GM18861 (cell line): Measurements from ENCODE around the gene PRDM5.

ENCODE experiments used
- ATAC-seq: cut with Tn5 transposase; IDR thresholded peaks from one replicate; pipeline ENCODE4 v1.9.1; 2021; ENCODE audit not compliant: unreplicated experiment

Gene PRDM5

DNA sequence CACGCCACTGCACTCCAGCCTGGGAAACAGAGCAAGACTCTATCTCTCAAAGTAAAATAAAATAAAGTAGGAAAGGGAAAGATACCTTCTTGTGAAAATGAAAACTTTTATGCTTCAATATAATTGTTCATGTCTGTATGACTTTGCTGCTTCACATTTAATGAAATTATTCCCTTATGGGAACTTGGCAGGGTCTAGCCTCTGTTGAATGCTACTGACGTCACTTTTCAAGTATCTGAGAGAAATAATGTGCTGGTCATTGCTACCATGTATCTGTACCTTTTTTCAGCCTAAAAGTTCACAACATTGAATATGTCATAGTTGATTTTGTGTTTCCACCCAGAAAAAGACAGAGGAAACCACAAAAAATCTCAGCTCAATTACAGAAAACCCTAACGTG, 65.2 kb downstream of the PRDM5 start:
- no peak for ATAC-seq

DNA sequence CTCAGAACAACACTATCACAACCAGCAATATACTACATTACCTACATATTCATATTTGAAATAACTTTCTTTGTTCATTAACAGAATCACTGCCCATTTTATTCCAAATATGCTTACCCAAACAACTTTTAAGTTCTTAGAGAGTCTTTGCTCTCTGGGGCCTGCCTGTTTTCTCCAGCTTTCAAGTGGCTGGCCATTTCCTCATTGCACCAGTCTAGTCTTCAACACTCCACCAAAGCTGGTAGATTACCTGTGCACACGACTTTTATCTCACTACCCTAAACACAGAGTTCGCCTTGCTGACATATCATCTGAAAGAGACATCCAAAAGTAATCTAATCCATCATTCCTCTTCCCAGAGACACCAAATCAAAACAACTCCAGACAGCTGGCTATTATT, 66.2 kb downstream of the PRDM5 start:
- no peak for ATAC-seq

DNA sequence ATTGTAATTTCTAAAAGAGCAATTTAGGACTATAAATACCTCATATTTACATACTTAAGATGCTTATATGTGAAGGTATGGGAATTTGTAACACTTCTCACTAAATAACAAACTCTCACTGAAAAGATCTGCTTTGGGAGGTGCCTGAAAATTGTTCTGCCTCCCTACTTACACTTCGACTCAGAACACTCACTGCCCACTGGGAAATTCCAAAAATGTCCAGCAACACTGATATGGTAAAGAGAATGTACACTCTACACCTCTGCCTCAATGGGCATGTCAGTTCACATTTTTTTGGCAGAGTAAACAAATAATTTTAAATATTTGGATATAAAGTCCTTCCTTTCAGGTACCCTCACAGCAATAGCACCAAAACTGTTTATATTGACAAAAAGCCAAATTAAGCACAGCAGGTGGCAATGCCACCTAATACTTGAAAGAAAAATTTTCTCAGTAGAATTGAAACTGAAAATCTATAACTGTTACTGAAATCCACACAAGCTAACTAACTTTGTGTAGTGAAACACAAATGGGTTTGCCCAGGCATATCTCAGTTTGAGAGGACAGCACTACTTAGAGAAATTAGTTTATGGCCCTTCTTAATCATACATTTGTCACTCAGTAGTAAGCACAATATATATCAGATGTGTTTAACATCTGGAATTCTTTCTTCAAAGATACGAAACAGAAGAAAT, 67.1 kb downstream of the PRDM5 start:
- peak; percentile 96 for ATAC-seq

DNA sequence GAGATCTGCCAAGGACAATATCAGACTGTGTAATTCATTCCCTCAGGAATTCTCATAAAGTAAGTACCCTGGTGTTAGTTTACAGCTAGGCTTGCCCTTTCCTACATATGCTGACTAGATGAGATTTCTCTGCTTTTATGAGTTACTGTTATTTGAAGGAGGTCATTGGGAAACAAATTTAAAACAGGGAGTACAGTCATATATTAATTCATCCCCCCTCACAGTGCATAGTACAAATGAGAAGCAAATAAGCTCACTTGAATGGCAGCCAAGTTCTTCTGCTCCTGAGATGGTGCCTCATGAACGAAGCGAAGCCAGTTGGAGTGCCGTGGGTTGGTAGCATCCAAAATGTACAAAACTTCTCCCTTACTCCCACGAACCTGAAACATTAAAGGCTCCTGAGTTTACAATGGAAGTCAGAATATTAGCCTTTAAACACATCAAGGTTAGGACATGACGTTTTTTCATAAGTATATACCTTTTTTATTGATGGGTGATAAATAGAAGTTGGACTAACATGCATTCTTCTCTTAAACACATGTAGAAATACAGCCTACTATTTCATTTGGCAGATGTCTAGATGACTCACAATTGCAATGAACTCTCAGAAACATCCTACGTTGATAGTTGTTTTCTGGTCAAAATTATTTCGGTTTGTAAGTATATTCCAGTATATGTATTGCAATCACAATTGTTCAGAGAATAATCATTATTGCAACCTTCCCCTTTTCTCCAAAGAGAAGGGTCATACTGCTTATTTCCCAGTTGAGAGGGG, 69.2 kb downstream of the PRDM5 start:
- no peak for ATAC-seq

DNA sequence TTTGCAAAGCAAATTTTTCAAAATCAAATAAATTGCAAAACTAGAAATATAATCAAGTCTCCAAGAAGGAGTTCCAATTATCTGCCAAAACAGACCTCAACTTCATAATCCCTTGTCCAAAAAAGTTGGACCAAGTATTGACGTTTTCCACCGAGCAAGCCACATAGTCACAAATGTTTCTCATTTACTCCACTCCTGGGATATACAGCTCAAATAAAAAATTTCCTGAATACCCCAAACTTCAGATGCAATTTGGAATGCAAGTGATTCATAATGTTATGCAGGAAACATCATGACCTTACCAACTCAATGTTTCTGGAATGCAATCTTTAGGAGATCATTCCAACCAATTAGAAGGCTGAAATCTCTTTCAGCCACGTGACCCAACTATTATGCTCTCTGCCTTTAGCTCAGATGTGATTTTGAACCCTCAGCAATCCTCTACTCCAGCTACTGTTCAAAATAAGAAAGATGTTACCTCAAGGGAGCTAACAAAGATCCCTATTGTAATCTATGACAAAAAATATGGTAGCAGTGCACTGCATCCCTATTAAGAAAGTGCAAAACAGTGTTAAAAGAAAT, 72.4 kb downstream of the PRDM5 start:
- ATAC-seq, result no peak

DNA sequence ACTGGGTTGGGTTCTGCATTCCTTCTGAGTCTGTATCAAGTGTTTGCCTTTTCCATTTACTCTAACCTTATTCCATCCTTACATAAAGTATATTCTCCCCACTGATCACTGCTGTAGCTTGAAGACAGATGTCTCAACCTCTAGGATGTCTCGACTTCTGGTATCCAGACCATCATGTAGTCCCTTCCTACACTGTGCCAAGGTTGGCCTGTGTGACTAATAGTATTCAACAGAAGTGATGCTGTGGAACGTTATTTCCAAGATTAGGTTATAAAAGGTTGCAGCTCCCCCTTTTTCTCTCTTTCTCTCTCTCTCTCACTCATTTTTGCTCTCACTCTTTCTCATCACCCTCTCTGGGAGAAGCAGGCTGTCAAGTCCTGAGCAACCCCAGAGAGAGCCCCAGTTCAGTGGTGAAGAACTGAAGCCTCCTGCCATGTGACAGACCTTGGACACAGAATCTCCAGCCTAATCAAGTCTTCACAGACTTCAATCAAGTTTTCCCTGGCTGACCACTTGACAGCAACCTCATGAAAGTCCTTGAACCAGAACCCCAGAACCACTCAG, 75.4 kb downstream of the PRDM5 start:
- ATAC-seq, result no peak

DNA sequence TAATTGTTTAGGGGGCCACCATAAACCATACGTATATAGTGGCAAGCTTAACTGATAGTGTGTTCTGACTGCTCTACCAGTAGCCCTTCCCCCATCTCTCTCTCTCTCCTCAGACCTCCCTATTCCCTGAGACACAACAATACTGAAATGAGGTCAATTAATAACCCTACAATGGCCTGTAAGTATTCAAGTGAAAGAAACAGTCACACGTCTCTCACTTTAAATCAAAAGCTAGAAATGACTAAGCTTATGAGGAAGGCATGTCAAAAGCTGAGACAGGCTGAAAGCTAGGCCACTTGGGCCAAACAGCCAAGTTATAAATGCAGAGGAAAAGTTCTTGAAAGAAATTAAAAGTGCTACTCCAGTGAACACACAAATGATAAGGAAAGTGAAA, 78.0 kb downstream of the PRDM5 start:
- ATAC-seq, result peak; percentile 94

DNA sequence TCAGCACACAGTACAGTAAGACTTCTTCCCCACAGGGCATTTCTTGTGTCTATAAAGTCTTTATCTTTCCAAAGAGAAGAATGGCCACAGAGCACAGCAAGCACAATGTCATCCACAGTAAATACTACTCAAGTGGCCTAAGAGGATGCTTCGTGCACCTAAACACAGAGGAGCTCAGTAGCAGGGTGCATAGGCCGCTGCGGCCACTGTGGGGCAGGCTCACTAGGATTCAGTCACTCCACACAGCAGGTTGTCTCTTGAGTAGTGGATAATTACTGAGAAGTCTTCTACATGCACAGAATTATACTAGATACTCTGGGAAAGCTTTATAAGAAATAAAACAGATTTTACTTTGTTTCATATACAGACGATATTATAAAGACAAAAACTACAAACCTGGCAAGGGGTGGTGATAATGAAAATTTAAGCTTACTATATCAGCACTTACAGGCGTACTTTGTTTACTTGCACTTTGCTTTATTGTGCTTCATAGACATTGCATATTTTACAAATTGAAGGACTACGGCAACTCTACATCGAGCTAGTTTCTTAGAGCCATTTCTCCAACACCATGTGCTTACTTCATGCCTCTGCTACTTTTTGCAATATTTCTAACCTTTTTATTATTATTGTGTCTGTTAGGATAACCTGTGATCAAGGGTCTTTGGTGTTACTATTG, 78.5 kb downstream of the PRDM5 start:
- no peak for ATAC-seq

DNA sequence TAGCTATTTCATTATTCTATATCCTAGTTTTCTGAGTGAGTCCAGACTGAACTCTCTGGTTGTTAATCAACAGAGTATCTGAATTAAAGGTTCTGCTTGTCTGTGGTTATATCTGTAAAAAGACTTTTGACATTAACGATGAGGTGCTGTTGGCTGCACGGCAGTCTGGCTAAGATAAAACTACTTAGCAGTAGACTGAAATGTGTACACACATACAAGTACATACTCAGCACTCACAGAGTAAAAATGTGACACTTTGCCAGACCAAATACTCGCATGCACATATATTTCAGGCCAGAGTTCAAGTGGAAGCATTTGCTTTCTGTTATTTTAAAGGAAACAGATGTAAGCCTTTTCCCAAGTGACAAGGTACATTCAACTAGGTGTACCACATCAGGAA, 80.5 kb downstream of the PRDM5 start:
- ATAC-seq, result no peak

DNA sequence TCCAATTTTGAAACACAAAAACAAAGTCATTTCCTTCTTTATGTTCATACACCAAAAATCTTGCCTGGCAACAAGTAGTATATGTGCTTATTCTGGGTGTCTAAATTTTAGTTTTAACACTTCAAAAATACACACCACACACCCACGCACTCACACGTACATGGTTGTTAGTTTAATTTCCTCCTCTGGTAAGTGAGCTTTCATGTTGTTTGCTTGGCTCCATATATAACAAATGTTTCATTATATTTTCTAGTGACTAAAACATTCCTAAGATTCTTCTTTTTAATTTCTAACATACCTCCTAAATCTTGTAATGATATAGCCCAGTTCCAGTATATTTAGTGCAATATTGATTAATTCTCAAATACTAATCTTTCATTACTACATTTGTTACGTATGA, 80.9 kb downstream of the PRDM5 start:
- no peak for ATAC-seq

DNA sequence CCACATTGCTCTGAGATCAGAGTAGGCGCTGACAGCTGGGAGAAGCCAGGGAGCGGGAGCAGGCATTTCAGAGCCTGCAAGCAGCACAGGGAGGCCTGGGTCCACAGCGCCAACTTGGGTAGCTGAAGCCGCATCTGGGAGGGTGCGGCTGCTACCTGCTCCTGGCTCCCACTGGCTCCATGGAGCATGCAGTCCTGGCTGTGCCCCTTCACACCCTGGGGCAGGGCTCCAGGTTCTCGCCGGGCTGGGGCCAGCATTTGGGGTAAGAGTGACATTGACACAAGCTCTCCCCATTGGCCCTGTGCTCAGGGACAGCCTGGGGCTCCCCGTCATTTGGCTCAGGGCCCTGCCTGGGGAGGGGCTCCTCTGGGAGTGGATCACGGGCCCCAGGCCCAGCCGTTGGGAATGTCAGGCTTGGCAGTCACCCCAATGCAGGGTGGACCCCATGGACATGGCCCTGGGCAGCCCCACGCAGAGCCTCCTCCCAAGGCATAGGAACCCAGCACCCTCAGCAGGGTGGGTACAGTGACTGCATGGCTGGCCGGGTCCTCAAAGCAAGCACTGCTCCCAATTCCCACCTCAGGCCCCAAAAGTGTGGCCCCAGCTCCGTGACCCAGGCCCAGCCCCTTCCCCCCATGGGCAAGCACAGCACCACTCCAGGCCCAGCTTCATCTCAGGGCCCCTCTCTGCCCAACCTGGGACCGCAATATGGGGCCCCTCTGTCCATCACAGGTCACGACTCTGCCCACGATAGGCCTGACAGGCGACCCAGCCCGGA, 82.4 kb downstream of the PRDM5 start:
- no peak for ATAC-seq

DNA sequence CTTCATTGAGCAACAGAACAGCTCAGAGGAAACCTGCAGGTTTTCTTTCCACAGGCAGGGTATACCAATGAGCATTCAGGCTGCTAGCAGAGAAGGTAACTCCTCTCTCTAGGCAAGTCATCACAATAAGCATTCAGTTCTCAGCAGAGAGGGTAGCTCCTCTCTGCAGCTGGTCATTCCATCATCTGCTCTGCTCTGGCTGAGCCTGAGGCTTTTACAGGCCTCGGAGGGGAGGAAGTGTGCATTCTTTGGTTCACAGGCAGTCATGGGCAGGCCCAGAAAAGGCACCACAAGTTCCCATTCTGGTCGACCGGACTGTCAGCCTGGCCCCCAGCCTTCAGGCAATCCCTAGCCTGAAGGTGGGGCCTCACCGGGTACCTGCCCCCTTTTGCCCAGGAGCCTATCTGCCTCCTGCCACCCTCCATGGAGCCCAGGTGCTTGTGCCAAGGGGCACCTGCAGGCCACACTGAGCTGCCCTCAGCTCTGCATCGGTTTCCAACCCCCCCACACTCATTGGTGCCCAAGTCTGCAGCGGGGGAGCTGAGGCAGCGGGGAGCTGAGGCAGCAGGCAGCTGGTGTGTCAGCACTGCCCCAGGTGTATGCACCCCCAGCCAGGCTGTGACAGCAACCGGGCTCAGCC, 83.1 kb downstream of the PRDM5 start:
- no peak for ATAC-seq

DNA sequence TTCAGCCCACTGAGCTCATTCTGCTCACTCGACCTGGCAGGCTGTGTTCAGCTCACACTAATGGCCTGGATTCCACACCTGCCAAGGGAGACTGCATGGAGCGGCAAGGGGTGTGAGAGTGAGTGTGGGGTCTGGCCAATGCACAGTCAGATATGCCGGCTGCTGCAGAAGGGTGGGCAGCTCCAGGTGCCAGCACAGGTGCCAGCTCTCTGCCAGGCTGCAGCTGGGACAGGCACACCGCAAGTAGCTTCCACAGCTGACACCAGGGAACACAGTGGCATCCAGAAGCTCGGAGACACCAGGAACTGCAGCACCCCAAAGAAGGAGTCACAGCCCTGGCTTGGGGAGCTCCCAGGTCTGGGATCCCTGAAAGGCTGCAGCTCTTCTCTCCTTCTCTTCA, 83.7 kb downstream of the PRDM5 start:
- ATAC-seq, result no peak

DNA sequence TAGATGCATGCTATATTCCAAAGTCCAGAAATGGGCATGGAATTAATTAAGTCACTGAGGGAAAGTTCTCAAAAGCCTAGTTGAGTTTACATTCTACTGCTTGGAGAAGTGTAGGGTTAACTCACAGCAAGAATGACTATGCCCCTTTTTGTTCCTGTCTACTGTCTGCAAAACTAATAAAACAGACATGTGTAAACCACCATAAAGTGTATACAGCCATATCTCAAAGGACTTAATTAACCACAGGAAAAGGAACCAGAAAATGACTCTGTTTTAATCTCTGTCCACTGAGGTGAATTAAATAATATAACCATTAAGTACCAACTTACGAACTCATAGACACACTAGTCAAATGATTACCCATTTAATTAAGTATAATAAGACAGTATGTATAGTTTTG, 84.9 kb downstream of the PRDM5 start:
- ATAC-seq, result no peak

DNA sequence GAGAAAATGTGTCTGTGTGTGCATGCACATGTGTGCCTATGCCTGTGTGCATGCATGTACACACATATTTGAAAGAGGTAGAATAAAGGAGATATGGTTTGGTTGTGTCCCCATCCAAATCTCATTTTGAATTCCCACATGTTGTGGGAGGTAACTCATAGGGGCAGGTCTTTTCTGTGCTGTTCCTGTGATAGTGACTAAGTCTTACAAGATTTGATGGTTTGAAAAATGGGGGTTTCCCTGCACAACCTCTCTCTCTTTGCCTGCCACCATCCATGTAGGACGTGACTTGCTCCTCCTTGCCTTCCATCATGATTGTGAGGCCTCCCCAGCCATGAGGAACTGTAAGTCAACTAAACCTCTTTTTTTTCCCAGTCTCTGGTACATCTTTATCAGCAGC, 87.2 kb downstream of the PRDM5 start:
- no peak for ATAC-seq

DNA sequence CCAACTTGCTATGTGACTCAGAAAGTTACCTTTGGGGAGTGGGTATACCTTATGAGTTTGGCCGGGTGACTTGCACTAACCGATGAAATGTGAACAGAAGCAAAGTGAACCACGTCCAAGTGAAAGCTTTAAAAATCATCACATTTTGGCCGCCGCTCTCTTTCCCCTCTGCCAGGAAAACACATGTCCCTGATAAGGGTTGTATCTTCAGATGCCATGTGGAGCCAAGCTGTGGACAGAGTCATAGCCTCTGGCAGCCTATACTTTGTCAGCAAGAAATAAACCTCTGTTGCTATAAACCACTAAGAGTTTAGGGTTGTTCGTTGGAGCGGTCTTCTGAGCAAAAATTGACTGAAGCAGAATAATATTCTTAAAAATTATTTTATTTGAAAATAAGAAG, 92.3 kb downstream of the PRDM5 start:
- no peak for ATAC-seq

DNA sequence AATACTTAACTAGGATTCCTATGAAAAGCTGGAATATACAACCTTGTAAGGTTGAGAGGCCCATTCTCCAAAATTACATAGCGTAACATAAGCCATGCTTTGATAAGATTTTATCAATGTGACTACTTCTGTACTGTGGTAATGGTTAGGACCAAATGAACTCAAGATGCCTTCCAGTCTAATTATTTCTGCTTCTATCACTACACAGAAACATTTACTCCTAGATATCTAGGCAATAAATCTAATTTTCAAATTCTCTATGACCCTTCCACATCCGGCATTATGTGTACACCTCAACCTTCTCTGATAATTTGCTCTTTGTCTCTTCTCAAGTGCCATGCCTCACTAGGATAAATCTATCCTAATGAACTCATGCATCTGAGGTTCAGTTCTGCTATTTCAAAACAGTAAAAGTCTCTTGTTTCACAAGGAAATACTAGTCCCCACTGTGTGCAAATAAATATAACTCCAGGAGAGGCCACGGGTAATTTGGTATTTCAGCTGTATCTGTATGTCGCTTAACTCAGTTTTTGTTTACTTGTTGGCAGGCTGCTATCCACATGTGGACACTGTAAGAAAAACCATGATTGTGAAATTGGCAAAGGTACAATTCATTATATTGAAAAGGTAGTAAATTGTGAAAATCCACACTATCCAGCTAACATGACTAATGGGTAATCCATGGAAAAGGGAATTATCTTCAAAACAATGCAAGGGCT, 93.3 kb downstream of the PRDM5 start:
- ATAC-seq, result no peak

DNA sequence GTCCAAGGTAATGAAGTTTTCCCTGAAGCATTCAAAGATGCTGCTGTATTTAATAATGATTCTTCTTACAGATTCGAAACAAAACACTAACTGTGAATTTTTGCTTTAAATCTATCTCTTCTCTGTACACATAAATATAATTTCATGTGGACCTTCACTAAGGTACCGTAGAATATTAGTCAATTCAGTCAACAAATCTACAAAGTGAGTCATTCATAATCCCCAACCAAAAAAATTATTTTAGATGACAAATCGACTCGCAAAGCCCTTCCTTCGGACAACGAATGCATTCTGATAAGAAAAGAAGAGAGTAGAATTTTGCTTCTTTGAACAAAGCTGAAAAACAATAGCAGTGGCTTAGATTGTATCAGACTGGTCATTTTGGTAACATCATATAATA, 95.7 kb downstream of the PRDM5 start:
- no peak for ATAC-seq

DNA sequence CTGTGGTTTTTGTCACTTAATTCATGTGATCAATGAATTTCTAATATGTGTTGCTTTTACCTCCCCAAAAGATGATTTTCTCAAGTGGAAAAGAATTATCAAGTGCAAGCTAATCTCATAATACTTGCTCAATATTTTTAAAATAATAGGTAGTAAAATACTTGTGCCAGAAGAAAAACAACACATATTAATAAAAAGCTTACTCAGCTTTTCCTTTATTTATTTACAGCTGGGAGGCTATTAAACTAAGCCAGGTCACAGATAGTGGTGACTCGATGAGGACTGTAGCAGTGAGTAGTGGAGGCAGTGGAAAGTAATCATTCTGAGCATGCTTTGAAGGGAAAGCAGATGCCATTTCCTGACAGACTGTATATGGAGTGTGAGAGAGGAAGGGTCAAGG, 96.1 kb downstream of the PRDM5 start:
- no peak for ATAC-seq

DNA sequence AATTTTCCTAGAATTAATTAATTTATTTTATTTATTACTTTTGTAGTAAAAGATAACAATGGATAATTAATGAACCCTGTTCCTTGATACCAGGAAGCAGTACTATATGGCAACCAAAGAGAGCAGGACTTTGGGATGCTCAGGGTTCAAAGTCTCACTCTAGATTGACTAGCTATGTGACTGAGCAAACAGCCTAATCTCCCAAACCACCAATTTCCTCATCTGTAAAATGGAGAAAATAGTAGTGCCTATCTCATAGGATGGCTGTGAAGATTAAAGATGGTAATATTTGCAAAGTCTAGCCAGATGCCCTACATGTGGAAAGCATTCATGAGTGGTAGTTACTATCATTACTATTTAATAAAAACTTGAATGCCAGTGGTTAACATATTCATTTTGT, 97.6 kb downstream of the PRDM5 start:
- ATAC-seq, result no peak
